ENCODE measurements around the gene TNFRSF17. TPM values are rescaled to one million over a fixed set of nuclear protein-coding genes. Genes with fewer than 3 reads are reported as not detected.

Gene TNFRSF17
- total RNA-seq, 1 donor from 2014 or later = not detected

DNA sequence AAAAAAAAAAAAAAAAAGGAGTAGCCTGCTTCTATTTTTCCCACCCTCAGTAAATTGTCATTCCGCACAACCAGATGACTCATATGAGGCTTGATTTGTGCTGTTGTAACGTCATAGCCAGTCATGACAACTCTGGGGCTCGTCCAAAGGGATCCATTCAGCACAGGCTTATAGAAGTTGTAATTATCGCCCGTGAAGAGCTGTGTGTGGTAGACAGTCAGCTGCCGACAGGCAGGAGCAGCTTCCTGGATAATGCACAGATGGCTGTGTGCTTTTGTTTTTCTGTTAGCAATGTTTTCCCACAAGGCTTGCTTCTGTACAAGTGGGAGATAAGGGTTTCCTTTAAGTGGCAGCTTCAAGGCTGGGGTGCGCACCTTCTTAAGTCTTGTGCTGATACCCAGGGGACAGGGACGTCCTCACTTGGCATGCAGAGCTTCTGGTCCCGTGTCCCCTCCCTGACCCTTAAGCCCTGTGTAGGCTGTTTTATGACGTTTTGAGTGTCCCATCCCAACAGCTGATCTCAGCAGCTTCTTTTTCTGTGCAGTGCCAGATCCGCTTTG, 37.5 kb downstream of the TNFRSF17 start:
- Mint-ChIP-seq H3K36me3 (ENCODE audit: unreplicated experiment) (peaks cover 7% of the 10 kb centered on the region), H3K4me3 (ENCODE audit: unreplicated experiment) (no peak overlapping the region), H3K27me3 (ENCODE audit: unreplicated experiment) (no peaks in the 10 kb centered on the region), H3K9me3 (ENCODE audit: unreplicated experiment) (no peaks in the 10 kb centered on the region), H3K27ac (ENCODE audit: unreplicated experiment) (no peak overlapping the region), H3K4me1 (ENCODE audit: unreplicated experiment) (no peaks in the 10 kb centered on the region)
- no peak for TF ChIP-seq CTCF (IDR thresholded peaks at IDR 0.05)
- no peak for DNase-seq (ENCODE audit: extremely low spot score, unreplicated experiment)

DNA sequence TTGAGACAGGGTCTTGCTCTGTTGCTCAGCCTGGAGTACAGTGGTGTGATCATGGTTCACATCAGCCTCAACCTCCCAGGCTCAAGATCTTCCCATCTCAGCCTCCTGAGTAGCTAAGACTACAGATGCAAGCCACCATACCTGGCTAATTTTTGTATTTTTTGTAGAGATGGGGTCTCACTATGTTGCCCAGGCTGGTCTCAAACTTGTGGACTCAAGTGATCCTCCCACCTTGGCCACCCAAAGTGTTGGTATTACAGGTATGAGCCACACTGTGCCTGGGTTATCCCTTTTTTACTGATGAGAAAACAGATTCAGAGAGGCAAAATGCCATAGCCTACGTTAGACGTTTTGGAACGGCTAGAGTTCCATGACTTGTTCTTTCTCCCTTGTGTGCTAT, 41.6 kb downstream of the TNFRSF17 start:
- H3K9me3 Mint-ChIP-seq (ENCODE audit: unreplicated experiment) = no peaks in the 10 kb centered on the region
- peaks cover 5% of the 10 kb centered on the region for H3K4me1 Mint-ChIP-seq (ENCODE audit: unreplicated experiment)
- no peak overlapping the region for H3K27ac Mint-ChIP-seq (ENCODE audit: unreplicated experiment)
- no peak overlapping the region for H3K4me3 Mint-ChIP-seq (ENCODE audit: unreplicated experiment)
- H3K36me3 Mint-ChIP-seq (ENCODE audit: unreplicated experiment) = peaks cover 3% of the 10 kb centered on the region
- DNase-seq (ENCODE audit: extremely low spot score, unreplicated experiment) = no peak
- TF ChIP-seq CTCF (IDR thresholded peaks at IDR 0.05) = no peak
- H3K27me3 Mint-ChIP-seq (ENCODE audit: unreplicated experiment) = no peaks in the 10 kb centered on the region

DNA sequence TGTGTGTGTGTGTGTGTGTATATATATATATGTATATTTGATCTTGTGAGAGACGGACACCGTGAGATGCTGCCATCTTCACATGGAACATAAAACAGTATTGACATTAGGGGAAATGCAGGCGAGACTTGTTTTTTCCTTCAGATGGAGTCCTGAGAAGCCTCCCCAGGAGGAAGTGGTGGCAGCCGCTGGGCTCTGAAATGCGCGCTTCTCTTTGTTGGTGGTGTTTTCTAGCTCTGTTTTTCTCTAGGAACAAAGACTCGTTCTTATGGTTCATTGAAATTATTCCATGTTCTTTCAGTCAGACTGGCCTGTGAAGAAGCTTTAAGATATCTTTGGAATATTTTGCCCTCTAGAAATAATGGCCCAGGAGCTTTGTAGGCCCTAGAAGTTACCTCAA, 44.5 kb downstream of the TNFRSF17 start:
- DNase-seq (ENCODE audit: extremely low spot score, unreplicated experiment) = no peak
- no peaks in the 10 kb centered on the region for H3K27me3 Mint-ChIP-seq (ENCODE audit: unreplicated experiment)
- H3K36me3 Mint-ChIP-seq (ENCODE audit: unreplicated experiment) = peaks cover 3% of the 10 kb centered on the region
- no peaks in the 10 kb centered on the region for H3K9me3 Mint-ChIP-seq (ENCODE audit: unreplicated experiment)
- H3K27ac Mint-ChIP-seq (ENCODE audit: unreplicated experiment) = no peak overlapping the region
- H3K4me3 Mint-ChIP-seq (ENCODE audit: unreplicated experiment) = no peak overlapping the region
- no peak for TF ChIP-seq CTCF (IDR thresholded peaks at IDR 0.05)
- peaks cover 5% of the 10 kb centered on the region for H3K4me1 Mint-ChIP-seq (ENCODE audit: unreplicated experiment)

GRCh38 chr16:12009922-12010321, 44.9 kb downstream of the TNFRSF17 start:
- Mint-ChIP-seq H3K4me3 (ENCODE audit: unreplicated experiment) (no peak overlapping the region), H3K4me1 (ENCODE audit: unreplicated experiment) (peaks cover 5% of the 10 kb centered on the region), H3K36me3 (ENCODE audit: unreplicated experiment) (peaks cover 3% of the 10 kb centered on the region), H3K9me3 (ENCODE audit: unreplicated experiment) (no peaks in the 10 kb centered on the region), H3K27me3 (ENCODE audit: unreplicated experiment) (no peaks in the 10 kb centered on the region), H3K27ac (ENCODE audit: unreplicated experiment) (no peak overlapping the region)
- no peak for DNase-seq (ENCODE audit: extremely low spot score, unreplicated experiment)
- no peak for TF ChIP-seq CTCF (IDR thresholded peaks at IDR 0.05)

DNA sequence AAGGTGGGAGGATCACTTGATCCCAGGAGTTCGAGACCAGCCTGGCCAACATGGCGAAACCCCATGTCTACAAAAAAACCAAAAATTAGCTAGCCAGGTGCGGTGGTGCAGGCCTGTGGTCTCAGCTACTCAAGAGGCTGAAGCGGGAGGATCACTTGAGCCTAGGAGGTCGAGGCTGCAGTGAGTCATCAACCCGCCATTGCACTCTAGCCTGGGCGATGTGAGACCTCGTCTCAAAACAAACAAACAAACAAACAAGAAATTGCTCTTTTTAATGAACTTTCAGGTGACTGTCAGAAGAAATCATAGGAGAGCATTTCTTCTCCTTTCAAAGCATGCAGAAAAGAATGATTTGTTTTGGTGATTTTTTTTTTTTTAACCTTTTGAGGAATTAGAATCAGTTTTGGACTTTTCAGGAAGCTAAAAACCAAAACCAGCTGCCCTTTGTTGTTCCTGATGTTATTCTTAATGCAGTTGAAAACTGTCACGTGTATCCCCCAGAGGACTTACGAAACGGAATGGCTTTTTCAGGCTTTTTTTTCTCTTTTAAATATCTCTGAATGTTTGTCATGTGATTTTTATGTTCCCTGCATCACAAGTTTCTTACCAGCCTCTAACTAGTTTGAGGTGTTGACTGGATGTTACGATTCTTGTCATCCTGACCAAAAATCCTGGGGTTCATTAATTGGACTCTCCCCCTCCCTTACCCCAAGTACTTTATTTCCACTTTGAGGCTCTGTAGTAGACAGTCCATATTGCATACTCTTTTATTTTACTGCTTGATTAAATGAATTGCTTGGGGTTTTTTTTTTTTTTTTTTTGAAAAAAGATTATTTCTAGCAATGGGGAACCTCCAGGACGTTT, 45.6 kb downstream of the TNFRSF17 start:
- H3K9me3 Mint-ChIP-seq (ENCODE audit: unreplicated experiment) = no peaks in the 10 kb centered on the region
- no peaks in the 10 kb centered on the region for H3K27me3 Mint-ChIP-seq (ENCODE audit: unreplicated experiment)
- TF ChIP-seq CTCF (IDR thresholded peaks at IDR 0.05) = no peak
- no peak overlapping the region for H3K4me3 Mint-ChIP-seq (ENCODE audit: unreplicated experiment)
- no peak for DNase-seq (ENCODE audit: extremely low spot score, unreplicated experiment)
- peaks cover 5% of the 10 kb centered on the region for H3K4me1 Mint-ChIP-seq (ENCODE audit: unreplicated experiment)
- no peak overlapping the region for H3K27ac Mint-ChIP-seq (ENCODE audit: unreplicated experiment)
- peaks cover 3% of the 10 kb centered on the region for H3K36me3 Mint-ChIP-seq (ENCODE audit: unreplicated experiment)

All from osteocyte (in vitro differentiated cells).